ENCODE data around the gene RBBP6. TPM values are rescaled to one million over a fixed set of nuclear protein-coding genes. Genes with fewer than 3 reads are reported as not detected.

RBBP6 gene
- total and polyA plus RNA-seq, 9 of the 15 experiments (the other 6 are each of a cell fraction or from before 2014, with no cell fraction given) = 19.2 to 76.6 (median 42.7) TPM

DNA sequence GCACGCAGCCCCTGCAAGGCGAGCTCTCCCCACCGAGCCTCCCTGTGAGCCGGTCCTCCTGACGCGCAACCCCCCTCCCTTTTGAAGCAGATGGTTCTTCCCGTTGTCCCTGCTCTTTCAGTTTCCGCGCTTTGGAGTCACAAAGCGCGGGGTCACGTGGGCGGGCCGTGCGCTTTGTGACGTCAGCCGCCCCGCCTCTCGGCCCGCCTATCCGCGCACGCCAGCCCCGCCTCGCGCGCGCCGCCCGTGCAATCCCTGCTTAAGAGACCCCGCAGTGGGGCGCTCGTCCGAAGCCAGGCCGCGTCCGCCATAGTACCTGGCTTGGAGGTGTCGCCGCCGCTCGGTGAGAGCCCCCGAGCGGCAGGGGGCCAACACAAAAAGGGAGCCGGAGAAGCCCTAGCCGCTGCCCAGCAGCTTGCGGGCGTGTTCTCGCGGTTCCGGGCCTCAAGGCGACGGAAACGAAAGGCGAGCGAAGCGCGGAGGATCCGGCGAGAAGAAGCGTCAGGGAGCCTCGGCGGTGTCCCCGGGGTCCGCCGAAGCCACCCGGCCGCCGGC is at the start of gene RBBP6 (continued):
- peak; percentile 53 for TF ChIP-seq NFIC (IDR thresholded peaks at IDR 0.05)
- TF ChIP-seq ILF3 (IDR thresholded peaks at IDR 0.05; ENCODE audit: borderline replicate concordance) = no peak; the same call in 1 of the 2 replicates
- TF ChIP-seq MAFF (IDR thresholded peaks at IDR 0.05; ENCODE audit: low read length) = no peak
- TF ChIP-seq, protein P1, sequence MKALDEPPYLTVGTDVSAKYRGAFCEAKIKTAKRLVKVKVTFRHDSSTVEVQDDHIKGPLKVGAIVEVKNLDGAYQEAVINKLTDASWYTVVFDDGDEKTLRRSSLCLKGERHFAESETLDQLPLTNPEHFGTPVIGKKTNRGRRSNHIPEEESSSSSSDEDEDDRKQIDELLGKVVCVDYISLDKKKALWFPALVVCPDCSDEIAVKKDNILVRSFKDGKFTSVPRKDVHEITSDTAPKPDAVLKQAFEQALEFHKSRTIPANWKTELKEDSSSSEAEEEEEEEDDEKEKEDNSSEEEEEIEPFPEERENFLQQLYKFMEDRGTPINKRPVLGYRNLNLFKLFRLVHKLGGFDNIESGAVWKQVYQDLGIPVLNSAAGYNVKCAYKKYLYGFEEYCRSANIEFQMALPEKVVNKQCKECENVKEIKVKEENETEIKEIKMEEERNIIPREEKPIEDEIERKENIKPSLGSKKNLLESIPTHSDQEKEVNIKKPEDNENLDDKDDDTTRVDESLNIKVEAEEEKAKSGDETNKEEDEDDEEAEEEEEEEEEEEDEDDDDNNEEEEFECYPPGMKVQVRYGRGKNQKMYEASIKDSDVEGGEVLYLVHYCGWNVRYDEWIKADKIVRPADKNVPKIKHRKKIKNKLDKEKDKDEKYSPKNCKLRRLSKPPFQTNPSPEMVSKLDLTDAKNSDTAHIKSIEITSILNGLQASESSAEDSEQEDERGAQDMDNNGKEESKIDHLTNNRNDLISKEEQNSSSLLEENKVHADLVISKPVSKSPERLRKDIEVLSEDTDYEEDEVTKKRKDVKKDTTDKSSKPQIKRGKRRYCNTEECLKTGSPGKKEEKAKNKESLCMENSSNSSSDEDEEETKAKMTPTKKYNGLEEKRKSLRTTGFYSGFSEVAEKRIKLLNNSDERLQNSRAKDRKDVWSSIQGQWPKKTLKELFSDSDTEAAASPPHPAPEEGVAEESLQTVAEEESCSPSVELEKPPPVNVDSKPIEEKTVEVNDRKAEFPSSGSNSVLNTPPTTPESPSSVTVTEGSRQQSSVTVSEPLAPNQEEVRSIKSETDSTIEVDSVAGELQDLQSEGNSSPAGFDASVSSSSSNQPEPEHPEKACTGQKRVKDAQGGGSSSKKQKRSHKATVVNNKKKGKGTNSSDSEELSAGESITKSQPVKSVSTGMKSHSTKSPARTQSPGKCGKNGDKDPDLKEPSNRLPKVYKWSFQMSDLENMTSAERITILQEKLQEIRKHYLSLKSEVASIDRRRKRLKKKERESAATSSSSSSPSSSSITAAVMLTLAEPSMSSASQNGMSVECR (CRISPR knock-in tag; IDR thresholded peaks at IDR 0.05) = peak; percentile 79
- TF ChIP-seq, protein P2, sequence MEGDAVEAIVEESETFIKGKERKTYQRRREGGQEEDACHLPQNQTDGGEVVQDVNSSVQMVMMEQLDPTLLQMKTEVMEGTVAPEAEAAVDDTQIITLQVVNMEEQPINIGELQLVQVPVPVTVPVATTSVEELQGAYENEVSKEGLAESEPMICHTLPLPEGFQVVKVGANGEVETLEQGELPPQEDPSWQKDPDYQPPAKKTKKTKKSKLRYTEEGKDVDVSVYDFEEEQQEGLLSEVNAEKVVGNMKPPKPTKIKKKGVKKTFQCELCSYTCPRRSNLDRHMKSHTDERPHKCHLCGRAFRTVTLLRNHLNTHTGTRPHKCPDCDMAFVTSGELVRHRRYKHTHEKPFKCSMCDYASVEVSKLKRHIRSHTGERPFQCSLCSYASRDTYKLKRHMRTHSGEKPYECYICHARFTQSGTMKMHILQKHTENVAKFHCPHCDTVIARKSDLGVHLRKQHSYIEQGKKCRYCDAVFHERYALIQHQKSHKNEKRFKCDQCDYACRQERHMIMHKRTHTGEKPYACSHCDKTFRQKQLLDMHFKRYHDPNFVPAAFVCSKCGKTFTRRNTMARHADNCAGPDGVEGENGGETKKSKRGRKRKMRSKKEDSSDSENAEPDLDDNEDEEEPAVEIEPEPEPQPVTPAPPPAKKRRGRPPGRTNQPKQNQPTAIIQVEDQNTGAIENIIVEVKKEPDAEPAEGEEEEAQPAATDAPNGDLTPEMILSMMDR (IDR thresholded peaks at IDR 0.05 in 2 of 3, conservative IDR thresholded peaks at IDR 0.05 in 1 of 3; ENCODE audit: insufficient read depth in 2 of 3, low read depth in 1 of 3, low read length in 3 of 3) = peak; percentile 49 to 70 (median 53)
- no peak for TF ChIP-seq U2AF2 (optimal IDR thresholded peaks at IDR 0.05; ENCODE audit: low read depth, low read length)
- TF ChIP-seq NCOA2 (IDR thresholded peaks at IDR 0.05; ENCODE audit: partially characterized antibody in 2 of 2) = no peak
- TF ChIP-seq, protein P3, sequence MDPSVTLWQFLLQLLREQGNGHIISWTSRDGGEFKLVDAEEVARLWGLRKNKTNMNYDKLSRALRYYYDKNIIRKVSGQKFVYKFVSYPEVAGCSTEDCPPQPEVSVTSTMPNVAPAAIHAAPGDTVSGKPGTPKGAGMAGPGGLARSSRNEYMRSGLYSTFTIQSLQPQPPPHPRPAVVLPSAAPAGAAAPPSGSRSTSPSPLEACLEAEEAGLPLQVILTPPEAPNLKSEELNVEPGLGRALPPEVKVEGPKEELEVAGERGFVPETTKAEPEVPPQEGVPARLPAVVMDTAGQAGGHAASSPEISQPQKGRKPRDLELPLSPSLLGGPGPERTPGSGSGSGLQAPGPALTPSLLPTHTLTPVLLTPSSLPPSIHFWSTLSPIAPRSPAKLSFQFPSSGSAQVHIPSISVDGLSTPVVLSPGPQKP (CRISPR knock-in tag; IDR thresholded peaks at IDR 0.05) = no peak
- peak; percentile 89; the same call in 1 of the 2 replicates for TF ChIP-seq NBN (IDR thresholded peaks at IDR 0.05; ENCODE audit: low read depth)
- TF ChIP-seq, protein P4, sequence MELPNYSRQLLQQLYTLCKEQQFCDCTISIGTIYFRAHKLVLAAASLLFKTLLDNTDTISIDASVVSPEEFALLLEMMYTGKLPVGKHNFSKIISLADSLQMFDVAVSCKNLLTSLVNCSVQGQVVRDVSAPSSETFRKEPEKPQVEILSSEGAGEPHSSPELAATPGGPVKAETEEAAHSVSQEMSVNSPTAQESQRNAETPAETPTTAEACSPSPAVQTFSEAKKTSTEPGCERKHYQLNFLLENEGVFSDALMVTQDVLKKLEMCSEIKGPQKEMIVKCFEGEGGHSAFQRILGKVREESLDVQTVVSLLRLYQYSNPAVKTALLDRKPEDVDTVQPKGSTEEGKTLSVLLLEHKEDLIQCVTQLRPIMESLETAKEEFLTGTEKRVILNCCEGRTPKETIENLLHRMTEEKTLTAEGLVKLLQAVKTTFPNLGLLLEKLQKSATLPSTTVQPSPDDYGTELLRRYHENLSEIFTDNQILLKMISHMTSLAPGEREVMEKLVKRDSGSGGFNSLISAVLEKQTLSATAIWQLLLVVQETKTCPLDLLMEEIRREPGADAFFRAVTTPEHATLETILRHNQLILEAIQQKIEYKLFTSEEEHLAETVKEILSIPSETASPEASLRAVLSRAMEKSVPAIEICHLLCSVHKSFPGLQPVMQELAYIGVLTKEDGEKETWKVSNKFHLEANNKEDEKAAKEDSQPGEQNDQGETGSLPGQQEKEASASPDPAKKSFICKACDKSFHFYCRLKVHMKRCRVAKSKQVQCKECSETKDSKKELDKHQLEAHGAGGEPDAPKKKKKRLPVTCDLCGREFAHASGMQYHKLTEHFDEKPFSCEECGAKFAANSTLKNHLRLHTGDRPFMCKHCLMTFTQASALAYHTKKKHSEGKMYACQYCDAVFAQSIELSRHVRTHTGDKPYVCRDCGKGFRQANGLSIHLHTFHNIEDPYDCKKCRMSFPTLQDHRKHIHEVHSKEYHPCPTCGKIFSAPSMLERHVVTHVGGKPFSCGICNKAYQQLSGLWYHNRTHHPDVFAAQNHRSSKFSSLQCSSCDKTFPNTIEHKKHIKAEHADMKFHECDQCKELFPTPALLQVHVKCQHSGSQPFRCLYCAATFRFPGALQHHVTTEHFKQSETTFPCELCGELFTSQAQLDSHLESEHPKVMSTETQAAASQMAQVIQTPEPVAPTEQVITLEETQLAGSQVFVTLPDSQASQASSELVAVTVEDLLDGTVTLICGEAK (IDR thresholded peaks at IDR 0.05) = no peak
- TF ChIP-seq, protein P4 (CRISPR knock-in tag; IDR thresholded peaks at IDR 0.05) = no peak
